UCSD-AML1 (cell line): Measurements from ENCODE around the gene AHR.
"Not testable (repeated sequence)": the region's sequence is repeated elsewhere in the genome, so short reads cannot be mapped to it uniquely, and the experiment has no call there.

Source experiments
- DNase-seq: peaks from one replicate; lab custom pipeline; 2025; ENCODE audit not compliant: unreplicated experiment; lab: John Stamatoyannopoulos, UW

The AHR gene

GRCh38 chr7:17336168-17336567 is 37.7 kb downstream of the AHR start:
- DNase-seq: no peak

- DNase-seq: no peak
These were observed 40.7 kb downstream of the AHR start for GRCh38 chr7:17339139-17339538.

GRCh38 chr7:17339952-17340351 is 41.5 kb downstream of the AHR start:
- no peak for DNase-seq

DNA sequence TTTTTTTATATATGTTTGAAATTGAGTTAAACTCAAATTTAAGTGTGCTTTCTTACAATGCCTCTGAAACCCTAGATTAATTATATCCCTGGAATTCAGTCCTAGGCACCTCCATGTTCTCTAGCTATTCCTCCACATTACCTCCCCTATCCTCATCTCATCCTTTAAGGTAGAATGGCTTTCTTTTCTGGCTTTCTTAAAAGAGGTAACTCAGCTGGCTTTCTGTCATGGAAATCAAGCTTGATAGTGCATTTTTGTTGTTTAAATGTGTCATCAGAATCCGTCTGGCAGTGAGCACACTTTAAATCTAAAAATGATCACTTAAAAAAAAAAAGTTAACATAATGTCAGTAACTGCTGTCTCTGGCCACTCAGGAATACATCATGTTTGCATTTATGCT is 42.2 kb downstream of the AHR start:
- DNase-seq: no peak

DNA sequence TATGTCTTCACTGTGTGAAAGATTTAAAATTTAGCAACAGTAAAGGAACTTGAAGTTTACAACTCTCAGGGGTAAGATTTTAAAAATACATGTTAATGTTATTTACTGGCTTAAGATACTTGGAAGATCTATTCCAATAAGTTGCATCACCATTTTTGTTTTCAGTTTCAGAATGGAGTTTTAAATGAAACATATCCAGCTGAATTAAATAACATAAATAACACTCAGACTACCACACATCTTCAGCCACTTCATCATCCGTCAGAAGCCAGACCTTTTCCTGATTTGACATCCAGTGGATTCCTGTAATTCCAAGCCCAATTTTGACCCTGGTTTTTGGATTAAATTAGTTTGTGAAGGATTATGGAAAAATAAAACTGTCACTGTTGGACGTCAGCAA is 44.3 kb downstream of the AHR start:
- no peak for DNase-seq

DNA sequence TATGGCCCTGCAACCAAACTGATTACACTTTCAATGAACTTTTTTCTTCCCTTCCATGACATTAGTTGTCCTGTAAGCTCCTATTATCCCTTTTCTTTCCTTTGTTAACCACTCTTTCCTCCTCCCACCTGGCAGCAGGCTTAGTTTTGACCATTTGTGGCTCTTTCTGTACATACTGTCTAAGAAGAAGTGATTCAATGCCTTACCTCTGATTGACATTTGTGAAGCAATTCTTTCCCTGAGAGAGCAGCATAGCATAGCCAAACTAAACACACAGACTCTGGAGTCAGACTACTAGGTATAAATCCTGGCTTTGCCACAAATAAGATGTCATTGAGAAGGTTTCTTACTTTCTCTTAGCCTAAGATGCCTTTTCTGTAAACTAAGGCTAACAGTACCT is 48.9 kb downstream of the AHR start:
- no peak for DNase-seq

DNA sequence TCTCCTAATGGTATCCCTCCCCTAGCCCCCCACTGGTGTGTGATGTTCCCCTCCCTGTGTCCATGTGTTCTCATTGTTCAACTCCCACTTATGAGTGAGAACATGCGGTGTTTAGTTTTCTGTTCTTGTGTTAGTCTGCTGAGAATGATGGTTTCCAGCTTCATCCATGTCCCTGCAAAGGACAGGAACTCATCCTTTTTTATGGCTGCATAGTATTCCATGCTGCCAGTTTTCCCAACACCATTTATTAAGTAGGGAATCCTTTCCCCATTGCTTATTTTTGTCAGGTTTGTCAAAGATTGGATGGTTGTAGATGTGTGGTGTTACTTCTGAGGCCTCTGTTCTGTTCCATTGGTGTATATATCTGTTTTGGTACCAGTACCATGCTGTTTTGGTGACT is 50.5 kb downstream of the AHR start:
- DNase-seq: not testable (repeated sequence)

DNA sequence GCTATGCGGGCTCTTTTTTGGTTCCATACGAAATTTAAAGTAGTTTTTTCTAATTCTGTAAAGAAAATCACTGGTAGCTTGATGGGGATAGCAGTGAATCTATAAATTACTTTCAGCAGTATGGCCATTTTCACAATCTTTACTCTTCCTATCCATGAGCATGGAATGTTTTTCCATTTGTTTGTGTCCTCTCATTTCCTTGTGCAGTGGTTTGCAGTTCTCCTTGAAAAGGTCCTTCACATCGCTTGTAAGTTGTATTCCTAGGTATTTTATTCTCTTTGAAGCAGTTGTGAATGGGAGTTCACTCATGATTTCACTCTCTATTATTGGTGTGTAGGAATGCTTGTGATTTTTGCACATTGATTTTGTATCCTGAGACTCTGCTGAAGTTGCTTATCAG is 51.9 kb downstream of the AHR start:
- not testable (repeated sequence) for DNase-seq

- not testable (repeated sequence) for DNase-seq
These were observed 55.4 kb downstream of the AHR start for GRCh38 chr7:17353650-17354419.

DNA sequence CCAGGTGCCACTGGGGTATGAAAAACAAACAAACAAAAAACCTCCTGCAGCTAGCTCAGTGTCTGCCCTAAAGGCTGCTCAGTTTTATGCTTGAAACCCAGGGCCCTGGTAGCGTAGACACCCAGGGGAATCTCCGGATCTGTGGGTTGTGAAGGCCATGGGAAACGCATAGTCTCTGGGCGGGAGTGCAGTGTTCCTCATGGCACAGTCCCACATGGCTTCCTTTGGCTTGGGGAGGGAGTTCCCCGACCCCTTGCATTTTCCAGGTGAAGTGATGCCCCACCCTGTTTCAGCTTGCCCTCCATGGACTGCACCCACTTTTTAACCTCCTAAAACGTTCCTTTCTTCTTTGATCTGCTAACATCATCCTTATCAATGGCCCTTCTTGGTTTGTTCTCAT is 56.0 kb downstream of the AHR start:
- no peak for DNase-seq

GRCh38 chr7:17355050-17355449 is 56.6 kb downstream of the AHR start:
- no peak for DNase-seq

GRCh38 chr7:17357952-17358351 is 59.5 kb downstream of the AHR start:
- DNase-seq: no peak

- no peak for DNase-seq
These were observed 61.2 kb downstream of the AHR start for GRCh38 chr7:17359610-17360009.

- DNase-seq: no peak
These were observed 64.1 kb downstream of the AHR start for GRCh38 chr7:17362439-17363105.

GRCh38 chr7:17364671-17365070 is 66.2 kb downstream of the AHR start:
- DNase-seq: no peak

GRCh38 chr7:17365775-17366174 is 67.3 kb downstream of the AHR start:
- DNase-seq: no peak

- DNase-seq: no peak
These were observed 69.0 kb downstream of the AHR start for GRCh38 chr7:17367502-17367901.

- DNase-seq: peak; percentile 4
These were observed 70.5 kb downstream of the AHR start for GRCh38 chr7:17368856-17369524.

- peak; percentile 10 for DNase-seq
These were observed 71.4 kb downstream of the AHR start for GRCh38 chr7:17369691-17370426.

GRCh38 chr7:17370901-17371585 is 72.6 kb downstream of the AHR start:
- DNase-seq: no peak
